HG02884 (cell line): ENCODE data around the gene NRG2.
A peak's percentile ranks its signal among the peaks of the same experiment; 100 is the strongest.

ENCODE experiments used
- ATAC-seq: cut with Tn5 transposase; IDR thresholded peaks from one replicate; pipeline ENCODE4 v1.9.1; 2021; ENCODE audit warnings: mild to moderate bottlenecking, moderate library complexity; ENCODE audit not compliant: unreplicated experiment

The NRG2 gene

DNA sequence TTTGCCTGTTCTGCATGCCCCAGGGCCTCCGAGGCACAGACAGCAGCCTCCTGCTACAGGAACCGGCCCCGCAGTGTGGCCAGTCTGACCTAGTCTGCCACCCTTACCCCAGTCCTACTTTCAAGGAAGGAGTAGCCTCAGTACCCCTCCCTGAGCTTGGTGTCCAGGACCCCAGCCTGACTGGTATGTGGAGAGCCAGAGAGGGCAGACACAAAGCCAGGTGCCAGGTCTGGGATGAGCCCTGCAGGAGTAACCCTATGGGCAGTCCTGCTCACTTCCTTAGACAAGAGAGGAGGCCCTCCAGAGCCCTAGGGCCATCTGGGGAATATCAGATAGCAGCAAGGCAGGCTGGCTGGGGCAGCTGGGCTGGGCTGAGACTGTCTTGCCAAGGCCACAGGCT lies 67.8 kb downstream of the NRG2 start:
- ATAC-seq: no peak

DNA sequence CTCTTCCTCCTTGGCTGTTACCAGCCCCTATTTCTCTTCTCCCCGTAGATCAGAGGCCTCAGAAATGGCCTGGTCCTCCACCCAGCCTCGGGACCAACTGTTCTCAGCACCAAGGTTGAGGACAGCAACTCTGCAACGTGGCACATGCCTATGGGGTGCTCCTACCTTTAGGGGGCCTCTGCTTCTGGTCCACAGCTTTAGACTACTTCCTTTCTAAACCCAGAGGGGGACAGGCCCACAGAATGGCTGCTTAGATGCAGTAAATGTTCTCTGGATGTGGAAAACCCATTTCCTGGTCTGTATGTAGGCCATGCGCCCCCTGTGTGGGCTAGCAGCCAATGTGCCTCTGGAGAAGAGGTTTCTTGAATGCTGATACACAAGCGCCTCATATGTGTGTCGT lies 68.4 kb downstream of the NRG2 start:
- no peak for ATAC-seq

DNA sequence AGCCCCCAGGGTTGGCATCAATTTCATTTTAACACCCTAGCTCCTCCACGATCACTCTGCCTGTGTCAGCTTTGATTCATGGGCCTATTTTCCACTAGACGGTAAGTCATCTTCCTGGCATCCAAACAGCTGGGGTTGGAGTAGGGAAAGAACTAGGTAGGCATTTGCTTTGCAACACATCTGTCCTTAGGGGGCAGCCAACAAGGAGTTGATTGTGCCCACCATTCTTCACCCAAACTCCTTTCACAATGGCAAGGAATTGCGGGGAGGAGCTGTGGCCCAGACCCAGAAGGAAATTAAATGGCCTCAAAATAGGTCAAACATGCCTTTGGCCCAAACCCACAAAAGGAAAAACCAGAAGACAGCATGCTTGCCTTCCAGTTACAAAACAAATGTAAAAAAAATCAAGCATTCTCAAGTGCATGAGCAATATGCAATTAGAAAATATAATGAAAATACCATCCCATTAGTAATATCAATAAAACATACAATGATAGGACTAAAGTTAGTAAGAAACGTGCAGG lies 71.8 kb downstream of the NRG2 start:
- ATAC-seq: no peak

DNA sequence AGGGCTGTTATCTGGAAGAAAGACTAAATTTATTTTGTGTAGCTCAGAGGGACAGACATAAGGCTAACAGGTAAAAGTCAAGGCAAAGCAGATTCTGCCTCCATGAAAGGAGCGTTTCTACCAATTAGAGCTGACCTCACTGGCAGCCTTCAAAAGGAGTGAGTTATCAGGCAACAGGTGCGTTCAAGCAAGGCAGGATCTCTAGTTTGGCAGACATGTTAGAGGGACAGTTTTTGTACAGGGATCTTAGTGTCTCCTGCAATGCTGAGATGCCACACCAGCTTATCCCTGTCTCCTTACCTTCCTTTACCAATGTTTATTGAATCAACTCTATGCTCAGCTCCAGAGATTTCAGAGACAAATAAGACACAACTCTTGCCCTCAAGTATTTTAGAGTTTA lies 73.8 kb downstream of the NRG2 start:
- ATAC-seq: no peak

DNA sequence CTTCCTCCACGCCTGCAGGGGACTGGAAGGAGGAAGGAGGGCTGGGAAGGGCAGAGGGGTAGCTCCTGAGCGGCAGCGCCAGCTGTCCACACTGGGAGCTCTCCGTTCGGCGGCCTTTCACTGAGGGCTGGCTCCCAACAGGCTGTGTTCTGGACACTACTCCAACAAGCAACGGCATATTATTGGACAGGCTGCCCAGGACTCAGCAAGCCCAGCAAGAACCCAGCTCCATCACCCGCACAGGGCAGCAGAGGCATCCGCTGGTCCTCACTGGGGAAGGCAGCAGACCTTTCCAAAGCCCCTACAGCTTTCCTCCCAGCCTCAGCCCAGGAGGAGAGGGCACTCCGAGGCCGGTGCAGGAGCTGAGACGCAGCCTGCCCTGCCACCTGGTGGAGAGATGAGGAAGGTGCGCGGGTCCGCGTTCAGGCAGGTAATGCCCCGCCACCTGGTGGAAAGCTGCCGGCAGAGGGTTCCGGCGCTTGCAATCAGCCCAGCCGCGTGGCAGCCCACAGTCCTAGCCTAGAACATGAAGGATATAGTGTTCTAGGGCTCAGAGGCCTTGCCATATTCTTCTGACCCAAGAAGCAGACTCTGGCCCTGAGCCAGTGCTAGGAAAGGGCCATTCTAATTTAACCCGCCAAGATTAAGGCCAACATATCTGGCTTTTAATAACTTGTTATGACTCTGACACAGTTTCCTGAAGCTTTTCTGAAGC lies 74.4 kb downstream of the NRG2 start:
- peak; percentile 86 for ATAC-seq

DNA sequence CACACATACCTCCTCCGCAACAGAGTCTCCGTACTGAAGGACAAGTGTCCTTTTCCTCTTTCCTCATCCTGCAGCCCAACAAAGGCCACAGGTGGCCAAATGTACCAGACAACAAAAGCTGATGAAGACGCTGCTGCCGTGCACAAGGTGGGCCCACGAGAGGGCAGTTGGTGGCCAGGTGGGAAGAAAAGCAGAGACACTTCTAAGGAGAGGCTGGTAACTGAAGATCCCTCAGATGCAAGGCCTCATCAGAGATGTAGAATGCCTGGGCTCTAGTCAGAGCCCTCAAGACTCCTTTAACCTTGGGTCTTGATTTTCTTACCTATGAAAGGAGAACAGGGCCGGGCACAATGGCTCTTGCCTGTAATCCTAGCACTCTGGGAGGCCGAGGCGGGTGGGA lies 75.7 kb downstream of the NRG2 start:
- ATAC-seq: no peak

DNA sequence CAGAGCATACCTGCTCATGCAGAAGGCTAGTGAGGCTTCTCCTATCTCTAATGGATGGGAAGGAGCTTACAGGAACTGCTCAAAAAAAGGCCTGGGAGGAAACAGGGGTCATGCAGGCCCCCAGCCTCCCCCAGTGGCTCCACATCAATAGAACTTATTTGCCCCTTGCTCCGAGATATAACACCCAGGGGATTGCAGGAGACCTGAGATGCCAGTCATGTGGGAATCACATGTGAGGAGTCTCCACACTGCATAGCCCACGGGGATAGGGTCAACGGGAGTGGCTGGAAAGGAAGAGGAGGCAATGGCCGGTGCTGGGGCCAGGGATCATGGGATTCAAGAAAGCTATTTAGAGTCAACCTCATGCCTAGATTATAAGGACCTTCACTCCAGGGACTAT lies 76.2 kb downstream of the NRG2 start:
- ATAC-seq: no peak

DNA sequence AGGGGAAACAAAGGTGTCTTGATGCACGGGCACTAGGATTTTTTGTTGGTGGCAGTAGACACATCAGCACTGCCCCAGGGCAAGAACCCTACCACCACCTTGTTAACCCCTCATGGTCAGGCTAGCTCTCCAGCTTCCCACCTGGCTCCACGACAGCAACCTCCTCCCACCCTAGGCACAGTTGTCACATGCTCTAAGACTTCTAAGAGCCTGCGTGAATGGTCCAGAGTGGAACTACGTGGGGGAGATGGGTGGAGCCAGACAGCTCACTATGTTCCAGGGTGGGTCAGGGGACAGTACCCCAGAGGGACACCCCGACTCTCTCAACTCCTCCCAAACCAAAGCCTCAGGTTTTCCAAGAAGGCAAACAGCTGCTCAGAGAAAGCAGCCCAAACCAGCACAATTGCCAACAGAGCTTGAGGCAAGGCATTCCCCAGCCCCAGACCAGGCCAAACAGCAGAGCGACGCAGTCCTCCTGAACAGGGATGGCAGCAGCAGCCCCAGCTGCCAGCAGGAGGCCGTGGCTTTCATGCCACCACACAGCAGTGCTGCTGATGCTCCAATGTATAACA lies 78.0 kb downstream of the NRG2 start:
- no peak for ATAC-seq

DNA sequence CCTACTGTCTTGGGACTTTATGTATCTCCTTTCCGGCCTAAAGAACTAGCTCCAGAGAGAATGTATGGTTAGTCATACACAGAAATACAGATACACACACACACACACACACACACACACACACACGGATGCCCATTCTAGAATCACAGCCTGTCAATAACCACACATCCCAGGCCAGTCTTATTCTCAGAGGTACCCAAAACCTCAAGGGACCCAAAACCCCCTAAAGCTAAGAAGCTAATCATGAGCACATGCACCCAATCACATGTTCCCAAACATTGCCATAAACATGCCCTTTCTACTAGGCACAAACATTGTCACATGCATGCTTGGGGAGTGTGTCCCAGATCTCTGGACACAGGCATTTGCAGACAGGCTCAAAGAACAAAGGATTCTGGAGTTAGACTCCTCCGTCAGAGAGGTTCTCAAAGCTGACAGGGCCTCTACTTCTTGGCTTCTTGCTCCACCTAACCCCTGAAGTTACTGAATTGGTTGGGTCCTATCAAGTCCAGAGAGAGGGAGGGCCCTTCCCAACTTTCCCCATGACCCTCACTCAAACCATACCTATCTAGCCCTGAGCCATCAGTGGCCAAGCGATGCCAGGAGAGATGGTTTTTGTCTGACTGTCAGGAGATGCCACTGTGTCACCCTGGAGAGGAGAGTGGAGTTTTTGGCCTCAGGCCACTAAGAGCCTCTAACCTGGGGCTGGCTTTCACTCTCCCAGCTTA lies 78.7 kb downstream of the NRG2 start:
- ATAC-seq: no peak

DNA sequence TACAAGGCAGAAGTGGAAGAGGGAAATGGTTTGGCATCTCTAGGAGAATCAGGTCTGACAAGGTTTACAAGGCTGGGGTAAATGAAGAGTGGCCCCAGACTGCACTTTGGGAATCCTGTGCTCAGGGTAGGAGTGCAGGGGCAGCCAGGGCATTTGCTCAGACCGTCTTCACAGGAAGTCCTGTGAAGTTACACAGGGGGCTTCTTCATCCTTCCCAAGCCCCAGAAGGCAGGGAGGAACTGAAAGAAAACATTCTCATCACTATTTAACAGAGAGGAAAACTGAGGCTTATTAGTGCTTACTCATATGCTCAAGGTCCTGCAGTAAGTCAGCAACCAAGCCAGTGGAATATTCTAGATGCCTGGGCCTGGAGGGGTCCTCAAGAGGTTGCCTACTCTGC lies 80.7 kb downstream of the NRG2 start:
- ATAC-seq: no peak

DNA sequence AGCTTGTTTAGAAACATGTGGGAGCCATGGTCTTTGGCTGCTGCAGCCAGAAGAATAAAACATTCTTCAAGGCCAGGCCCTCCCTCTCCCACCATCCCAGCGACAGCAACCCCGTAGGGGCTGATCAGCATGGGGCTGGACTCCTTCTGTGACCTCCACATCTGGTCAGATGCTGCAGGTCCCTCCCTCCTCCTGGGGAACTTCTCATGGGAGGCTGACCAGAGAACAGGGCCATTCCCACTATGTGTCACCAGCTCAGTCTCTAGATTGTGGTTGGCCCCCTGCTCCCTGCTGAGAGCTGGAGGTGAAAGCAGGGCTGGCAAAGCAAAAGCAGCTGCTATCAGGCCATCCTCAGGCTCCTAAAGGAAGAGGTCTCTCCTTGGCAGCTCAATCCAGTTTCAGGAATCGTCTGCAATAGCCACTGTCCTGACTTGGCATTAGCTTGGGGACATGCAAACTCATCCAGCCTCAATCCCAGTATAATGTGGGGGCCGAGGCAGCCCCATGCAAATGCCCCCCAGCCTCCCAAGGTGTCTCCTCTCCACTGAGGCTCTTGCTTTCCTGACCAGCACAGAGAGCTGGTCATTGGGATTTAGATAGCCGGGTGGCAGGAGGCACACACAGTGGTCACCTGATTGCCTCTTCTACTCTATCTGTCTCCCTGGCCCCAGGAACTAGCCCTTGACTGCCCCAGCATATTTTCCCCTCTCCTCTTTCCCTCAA lies 81.5 kb downstream of the NRG2 start:
- peak; percentile 49 for ATAC-seq

DNA sequence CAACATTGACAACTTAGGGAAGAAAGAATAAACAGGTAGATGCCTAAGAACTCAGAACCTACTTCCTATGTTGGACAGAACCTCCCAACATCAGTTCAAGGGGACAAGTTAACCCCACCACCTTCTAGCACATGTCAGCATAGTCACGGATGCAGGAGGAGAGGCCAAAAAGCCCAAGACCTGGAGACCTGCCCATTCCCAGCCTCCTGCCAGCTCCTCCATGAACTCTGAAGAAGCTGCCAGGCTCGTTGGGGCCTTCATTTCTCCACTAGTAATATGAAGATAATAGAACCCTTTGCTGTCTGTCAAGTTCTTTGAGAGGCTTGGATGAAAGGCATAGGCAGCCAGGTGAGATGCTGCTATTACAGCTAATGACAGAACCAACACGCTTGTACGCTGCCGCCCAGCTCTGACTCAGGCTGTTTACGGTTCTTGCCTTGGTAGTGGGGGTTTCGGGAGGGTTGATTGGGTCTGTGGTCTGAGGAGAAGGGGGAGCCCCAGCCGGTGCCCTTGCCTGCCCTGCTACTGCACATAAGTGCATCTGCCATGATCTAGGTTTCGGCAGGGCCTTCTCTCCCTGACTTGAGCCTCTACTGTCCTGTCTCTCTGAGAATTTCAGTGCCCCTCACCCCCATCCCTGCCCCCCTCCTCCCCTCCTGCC lies 82.2 kb downstream of the NRG2 start:
- ATAC-seq: peak; percentile 73

DNA sequence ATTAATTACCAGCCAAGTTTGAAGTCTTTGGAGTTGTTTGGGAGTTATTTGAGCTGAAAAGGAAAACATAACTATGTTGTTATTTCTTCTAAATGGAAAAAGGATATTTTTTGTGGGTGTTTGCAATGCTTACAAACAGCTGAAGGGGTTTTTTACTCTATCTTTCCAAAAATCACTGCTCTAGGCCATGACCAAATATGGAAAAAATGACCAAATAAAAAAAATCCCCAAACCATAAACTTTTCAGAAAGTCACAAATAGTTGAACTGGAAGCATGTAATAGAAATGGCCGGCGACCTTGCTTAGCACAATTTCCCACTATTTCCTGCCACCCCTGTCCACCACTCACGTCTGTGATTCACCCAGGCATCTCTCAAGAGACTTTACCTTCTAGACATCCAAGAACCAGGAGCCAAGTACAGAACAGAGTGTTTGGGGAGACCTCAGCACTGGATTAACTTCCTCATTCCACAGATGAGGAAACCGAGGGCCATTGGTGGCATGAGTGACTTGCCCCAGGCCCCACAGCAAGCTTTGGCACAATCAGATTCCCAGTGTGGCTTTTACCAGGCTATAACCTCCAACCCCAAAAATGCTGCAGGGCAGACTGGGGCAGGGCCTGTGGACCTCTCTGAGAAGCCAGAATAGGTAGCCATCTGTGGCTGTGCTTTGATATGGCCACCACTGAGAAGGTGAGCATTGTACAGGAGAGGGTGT lies 84.5 kb downstream of the NRG2 start:
- ATAC-seq: no peak

DNA sequence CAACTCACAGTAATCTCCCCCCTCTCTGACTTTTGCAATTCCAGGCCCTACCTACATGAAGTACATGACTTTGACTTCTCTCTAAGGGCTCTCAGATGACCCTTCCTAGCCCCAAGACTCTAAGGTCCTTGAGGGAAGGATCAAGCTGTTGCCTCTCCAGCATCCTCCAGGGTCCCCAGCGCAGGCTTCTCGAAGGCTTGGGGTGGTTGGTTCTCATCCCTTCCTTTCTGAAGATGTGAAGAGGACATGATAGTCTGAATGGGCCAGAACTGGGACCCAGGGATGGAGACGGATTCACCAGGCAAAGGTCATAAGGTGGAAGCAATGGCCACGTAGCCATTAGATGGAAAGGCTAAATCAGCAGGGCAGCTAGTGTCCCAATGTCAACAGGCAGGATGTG lies 86.8 kb downstream of the NRG2 start:
- no peak for ATAC-seq

DNA sequence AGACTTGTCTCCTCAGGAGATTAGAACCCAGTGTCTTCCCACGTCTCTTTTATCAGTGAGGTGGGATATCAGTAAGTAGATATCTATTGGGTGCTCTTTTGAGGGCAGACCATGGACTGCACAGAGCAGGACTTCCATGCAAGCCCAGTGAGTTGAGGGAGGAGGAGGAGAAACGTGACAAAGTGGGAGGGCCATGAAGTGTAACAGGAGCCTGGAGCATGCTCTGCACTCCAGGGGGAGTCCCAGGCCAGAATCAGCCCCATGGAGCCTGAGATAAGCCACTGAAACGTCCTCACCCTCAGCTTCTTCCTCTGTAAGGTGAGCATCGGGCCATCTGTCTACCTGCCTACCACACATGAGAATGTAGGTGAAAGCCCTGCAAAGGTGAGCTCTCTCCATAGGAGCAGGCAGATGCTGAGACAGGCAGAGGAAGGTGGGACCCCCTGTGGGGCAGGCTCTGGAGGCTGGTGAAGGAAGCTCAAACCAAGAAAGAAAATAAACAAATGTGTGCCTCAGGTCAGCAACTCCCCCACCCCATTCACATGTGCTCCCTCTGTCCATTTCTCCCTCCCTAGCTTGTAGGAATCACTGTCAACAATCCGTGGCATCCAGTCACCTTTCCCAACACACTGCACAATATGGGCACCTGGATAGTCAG lies 87.4 kb downstream of the NRG2 start:
- no peak for ATAC-seq

DNA sequence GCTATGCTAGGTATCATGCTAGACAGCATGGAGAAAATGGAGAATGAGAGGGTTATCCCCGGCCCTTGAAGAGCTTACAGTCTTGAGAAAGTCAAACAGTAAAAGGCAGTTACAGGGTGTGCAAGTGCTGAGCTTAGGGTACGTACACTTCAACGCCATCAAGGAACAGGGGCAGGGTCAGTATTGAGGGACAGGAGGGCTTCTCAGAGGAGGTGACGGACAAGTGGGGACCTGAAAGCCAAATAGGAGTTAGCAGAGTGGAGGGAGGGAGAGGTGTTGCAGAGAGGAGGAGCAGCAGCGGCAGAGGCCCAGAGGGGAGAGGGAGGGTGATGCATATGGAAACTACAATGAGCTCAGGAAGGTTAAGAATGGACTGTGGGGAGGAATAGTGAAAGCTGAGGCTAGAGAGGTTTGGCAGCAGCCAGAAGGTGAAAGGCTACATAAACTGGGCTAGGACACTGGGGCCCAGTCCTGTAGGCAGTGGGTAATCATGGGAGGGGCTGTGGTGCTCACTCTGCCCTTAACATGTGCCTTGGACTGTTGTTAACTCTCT lies 88.0 kb downstream of the NRG2 start:
- peak; percentile 82 for ATAC-seq

DNA sequence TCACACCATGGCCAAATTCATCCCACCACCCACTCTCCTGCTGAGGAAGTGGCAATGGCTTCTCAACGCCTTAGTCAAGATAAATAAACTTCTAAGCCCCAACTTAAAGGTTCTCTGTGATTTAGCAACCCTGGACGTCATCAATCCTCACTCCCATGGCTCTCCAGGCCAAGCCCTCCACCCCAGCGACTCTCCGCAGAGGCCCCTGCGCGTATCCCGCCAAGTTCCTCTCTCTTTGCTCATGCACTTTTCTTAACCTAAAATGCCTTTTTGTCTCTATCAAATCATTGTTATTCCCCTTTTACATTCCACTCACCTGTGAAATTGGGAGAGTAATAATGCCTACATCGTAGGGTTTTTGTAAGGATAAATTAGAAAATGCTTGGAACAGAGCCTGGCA lies 88.6 kb downstream of the NRG2 start:
- no peak for ATAC-seq

DNA sequence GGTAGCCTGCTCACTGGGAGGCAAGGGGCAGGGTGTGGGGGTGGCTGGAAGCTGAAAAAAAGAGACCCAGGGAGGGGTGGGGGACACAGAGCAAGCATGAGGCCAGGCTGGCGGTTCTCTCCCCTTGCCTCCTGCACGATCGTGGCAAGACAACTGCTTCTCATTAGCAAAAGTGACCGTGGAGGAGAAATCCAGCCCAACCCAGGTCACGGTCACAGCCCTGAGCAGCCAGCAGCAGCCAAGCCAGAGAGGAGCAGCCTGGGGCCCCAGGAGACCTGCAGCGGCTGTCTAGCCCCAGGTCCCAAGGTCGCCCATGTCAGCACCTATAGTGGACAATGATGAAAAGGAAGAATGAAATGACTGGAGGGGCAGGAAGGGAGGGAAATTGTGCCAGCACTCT lies 89.1 kb downstream of the NRG2 start:
- ATAC-seq: no peak

DNA sequence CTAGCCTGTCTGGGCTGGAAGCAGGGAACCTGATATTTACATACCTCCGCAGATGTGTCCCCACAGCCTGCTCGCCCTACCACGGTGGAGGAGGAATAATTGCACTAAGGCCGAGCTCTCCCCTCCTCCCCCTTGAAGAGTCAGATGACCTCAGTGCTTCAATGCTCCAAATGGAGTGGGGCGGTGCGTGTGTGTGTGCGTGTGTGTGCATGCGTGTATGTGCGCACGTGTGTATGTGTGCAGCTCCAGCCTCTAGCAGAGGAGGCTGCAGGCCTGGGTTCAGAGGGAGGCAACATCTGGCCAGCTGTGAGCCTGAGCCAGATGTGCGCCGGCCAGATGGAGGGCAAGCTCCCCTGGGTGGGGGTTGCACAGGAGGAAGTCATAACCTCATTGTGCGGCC lies 90.5 kb downstream of the NRG2 start:
- no peak for ATAC-seq

DNA sequence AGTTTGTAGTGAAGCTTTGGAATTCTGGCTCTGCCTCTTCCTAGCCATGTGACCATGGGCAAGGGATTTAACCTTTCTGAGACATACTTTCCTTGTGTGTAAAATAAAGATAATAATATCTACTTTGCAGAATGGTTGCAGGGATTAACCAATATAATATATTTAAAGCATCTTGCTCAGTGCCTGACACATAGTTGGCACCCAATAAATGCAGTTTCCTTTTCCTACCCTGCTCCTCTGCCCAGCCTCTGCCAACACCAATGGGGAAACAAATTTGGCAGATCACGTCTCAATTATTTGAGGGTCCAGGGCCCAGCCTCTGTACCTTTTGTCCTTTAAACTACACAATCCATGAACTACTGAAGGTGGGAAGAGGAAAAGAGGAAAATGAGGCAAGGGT lies 91.1 kb downstream of the NRG2 start:
- no peak for ATAC-seq
